Astrocyte of the cerebellum (primary cell): ENCODE measurements around the gene BIVM.

Source experiments
- DNase-seq: peaks from one replicate; pipeline ENCODE4 v3.0.0-alpha.2; 2011; ENCODE audit warnings: low read depth
- H3K4me3 ChIP-seq: 2 replicates; pipeline ENCODE4 v1.5.1; 2011; ENCODE audit warnings: mild to moderate bottlenecking, low read depth, low read length, moderate library complexity
- CTCF ChIP-seq: IDR thresholded peaks from 2 replicates; pipeline ENCODE4 v1.5.1; 2012; ENCODE audit warnings: low read length, low read depth, moderate library complexity, mild to moderate bottlenecking; ENCODE audit errors: missing control alignments
- in situ Hi-C: cut with HindIII; loops from 2 replicates; pipeline ENCODE4 v1.10.0; 2017; ENCODE audit warnings: low sequenced_read_pairs

BIVM gene

DNA sequence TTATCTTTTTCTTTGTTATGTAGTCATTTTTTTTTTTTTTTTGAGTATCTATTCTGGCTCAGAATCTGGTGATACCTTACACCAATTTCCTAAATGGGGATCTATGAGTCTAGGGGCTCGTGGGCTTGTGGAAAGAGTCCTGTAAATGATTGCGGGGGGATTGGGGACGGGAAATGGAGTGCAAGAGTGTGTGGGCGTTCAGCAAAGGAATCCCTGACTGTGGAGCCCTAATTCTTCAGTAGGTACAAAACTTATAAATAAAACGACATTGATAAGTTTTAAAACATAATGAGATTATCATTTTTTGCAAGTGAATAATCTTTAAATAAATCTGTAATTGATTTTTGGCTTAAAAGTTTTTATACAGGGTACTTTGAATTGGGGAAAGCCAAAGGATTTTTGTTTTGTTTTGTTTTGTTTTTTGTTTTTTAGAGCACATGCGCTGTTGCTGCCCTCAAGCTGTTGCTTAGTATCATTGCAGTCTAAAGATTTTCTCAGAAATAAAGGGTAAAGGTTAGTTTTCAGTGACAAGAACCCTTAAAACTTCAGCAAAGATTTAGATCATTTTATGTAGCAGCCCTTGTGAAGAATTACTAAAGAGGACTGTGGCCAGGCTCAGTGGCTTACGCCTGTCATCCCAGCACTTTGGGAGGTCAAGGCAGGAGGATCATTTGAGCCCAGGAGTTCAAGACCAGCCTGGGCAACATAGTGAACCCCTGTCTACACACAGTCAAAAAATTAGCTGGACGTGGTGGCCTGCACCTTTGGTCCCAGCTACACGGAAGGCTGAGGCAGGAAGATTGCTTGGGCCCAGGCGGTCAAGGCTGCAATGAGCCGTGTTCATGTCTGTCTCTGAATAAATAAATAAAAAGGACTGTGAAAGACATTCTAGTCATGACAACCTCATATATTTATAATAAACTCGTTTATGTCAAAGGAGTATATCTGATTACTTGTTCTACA is 48.6 kb downstream of the BIVM start:
- no peak for DNase-seq
- H3K4me3 ChIP-seq: peak overlapping the region; percentile 94
- in situ Hi-C loops: no loop called here
- TF ChIP-seq CTCF: peak; percentile 72

GRCh38 chr13:102848956-102849355 is 50.0 kb downstream of the BIVM start:
- in situ Hi-C loops: no loop called here
- DNase-seq: no peak
- no peak overlapping the region for H3K4me3 ChIP-seq
- TF ChIP-seq CTCF: no peak

GRCh38 chr13:102852556-102852955 is 53.6 kb downstream of the BIVM start:
- no peak overlapping the region for H3K4me3 ChIP-seq
- DNase-seq: no peak
- TF ChIP-seq CTCF: no peak
- in situ Hi-C loops: no loop called here

DNA sequence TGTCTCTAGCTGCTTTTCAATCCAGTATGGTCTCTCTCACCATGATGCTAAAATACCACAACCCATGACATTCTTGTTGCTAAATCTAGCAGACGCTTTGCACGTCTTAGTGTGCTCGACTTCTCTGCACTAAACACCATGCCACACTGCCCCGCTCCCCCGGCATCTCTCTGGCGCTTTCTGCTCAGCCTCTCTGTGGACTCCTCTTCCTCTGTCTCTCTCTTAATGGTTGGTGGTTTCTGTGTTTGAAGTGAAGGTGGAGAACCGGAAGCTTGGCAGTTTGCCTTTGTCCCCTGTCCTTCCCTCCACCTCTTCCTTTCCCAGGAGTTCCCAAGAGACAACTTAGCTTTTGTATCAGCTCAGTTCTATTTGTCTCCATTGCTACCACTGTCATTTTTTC is 55.8 kb downstream of the BIVM start:
- in situ Hi-C loops: no loop called here

GRCh38 chr13:102856557-102856956 is 57.6 kb downstream of the BIVM start:
- in situ Hi-C loops: no loop called here
- no peak for DNase-seq
- H3K4me3 ChIP-seq: no peak overlapping the region
- no peak for TF ChIP-seq CTCF

More for the DNA sequence above, 55.8 kb downstream of the BIVM start:
- no peak for DNase-seq
- H3K4me3 ChIP-seq: no peak overlapping the region
- no peak for TF ChIP-seq CTCF

DNA sequence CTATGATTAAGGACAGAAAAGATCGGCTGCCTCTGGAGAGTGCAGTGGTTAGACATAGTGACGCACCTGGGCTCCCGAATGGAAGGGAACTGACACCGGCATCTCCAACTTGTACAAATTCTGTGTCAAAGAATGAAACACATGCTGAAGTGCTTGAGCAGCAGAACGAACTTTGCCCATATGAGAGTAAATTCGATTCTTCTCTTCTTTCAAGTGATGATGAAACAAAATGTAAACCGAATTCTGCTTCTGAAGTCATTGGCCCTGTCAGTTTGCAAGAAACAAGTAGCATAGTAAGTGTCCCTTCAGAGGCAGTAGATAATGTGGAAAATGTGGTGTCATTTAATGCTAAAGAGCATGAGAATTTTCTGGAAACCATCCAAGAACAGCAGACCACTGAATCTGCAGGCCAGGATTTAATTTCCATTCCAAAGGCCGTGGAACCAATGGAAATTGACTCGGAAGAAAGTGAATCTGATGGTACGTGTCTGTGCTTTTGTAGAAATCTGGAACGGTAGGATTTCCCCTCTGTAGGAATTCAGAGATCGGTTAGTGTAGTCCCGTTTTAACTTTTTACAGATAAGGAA is 63.8 kb downstream of the BIVM start:
- TF ChIP-seq CTCF: no peak
- in situ Hi-C loops: no loop called here
- DNase-seq: no peak
- no peak overlapping the region for H3K4me3 ChIP-seq
